GM21723 (cell line): ENCODE measurements around the gene MT1H.
A peak's percentile ranks its signal among the peaks of the same experiment; 100 is the strongest.
"Not testable (repeated sequence)": the region's sequence is repeated elsewhere in the genome, so short reads cannot be mapped to it uniquely, and the experiment has no call there.

Experiments
- ATAC-seq: cut with Tn5 transposase; IDR thresholded peaks from one replicate; pipeline ENCODE4 v1.9.1; 2021; ENCODE audit warnings: mild to moderate bottlenecking, moderate library complexity; ENCODE audit not compliant: unreplicated experiment

The MT1H gene

GRCh38 chr16:56669005-56669839 lies at the start of gene MT1H:
Gene MT1H (plus strand): TSS chr16:56669814. CDS start chr16:56669885, 71 bp downstream.
- no peak for ATAC-seq

- ATAC-seq = no peak
Measured at GRCh38 chr16:56620339-56620897, 49.2 kb upstream of the MT1H start.

- not testable (repeated sequence) for ATAC-seq
Measured at GRCh38 chr16:56621665-56622445, 47.8 kb upstream of the MT1H start.

- ATAC-seq = not testable (repeated sequence)
Measured at GRCh38 chr16:56623184-56623583, 46.4 kb upstream of the MT1H start.

- no peak for ATAC-seq
Measured at GRCh38 chr16:56623637-56624036, 46.0 kb upstream of the MT1H start.

GRCh38 chr16:56625140-56625942 lies 44.3 kb upstream of the MT1H start, which contains the start of gene MT1E:
Gene MT1E (plus strand): TSS chr16:56625781. CDS start chr16:56625852, 71 bp downstream.
- ATAC-seq = no peak

GRCh38 chr16:56625943-56626654 lies 43.5 kb upstream of the MT1H start:
- no peak for ATAC-seq

GRCh38 chr16:56626685-56627084 lies 42.9 kb upstream of the MT1H start:
- no peak for ATAC-seq

GRCh38 chr16:56628486-56629350 lies 40.9 kb upstream of the MT1H start:
- ATAC-seq = no peak

GRCh38 chr16:56629531-56629930 lies 40.1 kb upstream of the MT1H start:
- no peak for ATAC-seq

GRCh38 chr16:56630134-56630533 lies 39.5 kb upstream of the MT1H start:
- peak; percentile 87 for ATAC-seq

- ATAC-seq = no peak
Measured at GRCh38 chr16:56631197-56631596, 38.4 kb upstream of the MT1H start.

- no peak for ATAC-seq
Measured at GRCh38 chr16:56631832-56632155, 37.8 kb upstream of the MT1H start.

- ATAC-seq = no peak
Measured at GRCh38 chr16:56632156-56632847, 37.3 kb upstream of the MT1H start, which contains the start of gene MT1M. Gene MT1M (plus strand): TSS chr16:56632659. CDS start chr16:56632732, 73 bp downstream.

- ATAC-seq = no peak
Measured at GRCh38 chr16:56632848-56633365, 36.7 kb upstream of the MT1H start.

GRCh38 chr16:56633535-56633934 lies 36.1 kb upstream of the MT1H start:
- no peak for ATAC-seq

GRCh38 chr16:56634715-56635440 lies 34.7 kb upstream of the MT1H start:
- no peak for ATAC-seq
